LNCaP clone FGC (cell line): ENCODE results near the gene WWTR1.

ENCODE experiments used
- DNase-seq: peaks from one replicate; pipeline ENCODE4 v3.0.0-alpha.2; 2011; ENCODE audit warnings: low read depth
- H3K4me3 ChIP-seq: 2 replicates; pipeline ENCODE4 v1.5.1; 2011; ENCODE audit warnings: mild to moderate bottlenecking, low read depth, low read length, control low read depth
- TF ChIP-seq, protein P1 (sequence below): IDR thresholded peaks from 2 replicates; pipeline ENCODE4 v1.5.1; 2012; ENCODE audit warnings: mild to moderate bottlenecking; ENCODE audit not compliant: control insufficient read depth, insufficient read depth; ENCODE audit errors: extremely low read depth

WWTR1 gene

GRCh38 chr3:149472030-149472797 lies 185.6 kb downstream of the WWTR1 start:
- no peak for DNase-seq
- no peak overlapping the region for H3K4me3 ChIP-seq
- TF ChIP-seq, protein P1, sequence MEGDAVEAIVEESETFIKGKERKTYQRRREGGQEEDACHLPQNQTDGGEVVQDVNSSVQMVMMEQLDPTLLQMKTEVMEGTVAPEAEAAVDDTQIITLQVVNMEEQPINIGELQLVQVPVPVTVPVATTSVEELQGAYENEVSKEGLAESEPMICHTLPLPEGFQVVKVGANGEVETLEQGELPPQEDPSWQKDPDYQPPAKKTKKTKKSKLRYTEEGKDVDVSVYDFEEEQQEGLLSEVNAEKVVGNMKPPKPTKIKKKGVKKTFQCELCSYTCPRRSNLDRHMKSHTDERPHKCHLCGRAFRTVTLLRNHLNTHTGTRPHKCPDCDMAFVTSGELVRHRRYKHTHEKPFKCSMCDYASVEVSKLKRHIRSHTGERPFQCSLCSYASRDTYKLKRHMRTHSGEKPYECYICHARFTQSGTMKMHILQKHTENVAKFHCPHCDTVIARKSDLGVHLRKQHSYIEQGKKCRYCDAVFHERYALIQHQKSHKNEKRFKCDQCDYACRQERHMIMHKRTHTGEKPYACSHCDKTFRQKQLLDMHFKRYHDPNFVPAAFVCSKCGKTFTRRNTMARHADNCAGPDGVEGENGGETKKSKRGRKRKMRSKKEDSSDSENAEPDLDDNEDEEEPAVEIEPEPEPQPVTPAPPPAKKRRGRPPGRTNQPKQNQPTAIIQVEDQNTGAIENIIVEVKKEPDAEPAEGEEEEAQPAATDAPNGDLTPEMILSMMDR = no peak

GRCh38 chr3:149470381-149470780 lies 187.4 kb downstream of the WWTR1 start:
- TF ChIP-seq, protein P1 = no peak
- no peak for DNase-seq
- no peak overlapping the region for H3K4me3 ChIP-seq

DNA sequence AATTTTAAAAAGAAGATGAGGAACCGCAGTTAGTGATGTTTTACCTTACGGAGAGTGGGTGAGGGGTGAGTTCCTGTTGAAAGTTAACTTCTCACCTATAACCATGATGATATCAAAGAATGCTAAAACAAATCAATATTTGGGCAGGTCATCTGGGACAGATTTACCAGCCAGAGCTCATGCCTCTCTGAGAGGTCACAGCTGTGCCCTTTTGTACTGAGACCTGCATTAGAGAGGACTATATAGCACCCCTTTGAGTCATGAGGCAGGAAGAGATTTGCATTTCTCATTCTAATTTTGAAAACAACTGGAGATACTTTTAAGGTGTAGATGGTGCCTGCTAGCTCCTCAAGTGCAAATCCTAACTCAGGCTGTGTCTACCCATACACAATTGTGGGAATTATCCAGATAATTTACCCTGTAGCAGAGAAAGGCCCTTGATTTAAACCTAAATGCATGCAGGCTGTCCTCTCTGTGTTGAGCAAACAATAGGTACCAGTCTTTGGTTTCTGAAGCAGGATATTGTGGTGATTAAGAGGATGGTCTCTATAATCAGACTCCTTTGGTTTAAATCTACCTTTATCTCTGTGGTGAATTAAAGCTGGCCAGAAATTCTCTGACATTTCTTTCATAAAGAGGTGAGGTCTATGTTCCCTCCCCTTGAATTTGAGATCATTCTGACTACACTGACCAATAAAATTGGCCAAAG lies 189.2 kb downstream of the WWTR1 start:
- no peak overlapping the region for H3K4me3 ChIP-seq
- no peak for DNase-seq
- TF ChIP-seq, protein P1 = no peak
